Subcutaneous abdominal adipose tissue (tissue), 5 donors: Measurements from ENCODE around the gene HS6ST3.
"Not testable (repeated sequence)": the region's sequence is repeated elsewhere in the genome, so short reads cannot be mapped to it uniquely, and the experiment has no call there.

ENCODE experiments used
- H3K27ac ChIP-seq: one replicate; pipeline ENCODE4 v1.7.0; 2013; ENCODE audit warnings: low read depth, mild to moderate bottlenecking, inconsistent platforms, low read length, moderate library complexity
- H3K27me3 ChIP-seq, 5 donors: one replicate each; pipeline ENCODE4 v1.7.0; 2013; ENCODE audit warnings: low read length in 5 of 5, inconsistent platforms in 1 of 5; ENCODE audit not compliant: control insufficient read depth in 5 of 5, insufficient read depth in 4 of 5
- H3K36me3 ChIP-seq, 5 donors: one replicate each; pipeline ENCODE4 v1.7.0; 2013; ENCODE audit warnings: low read length in 5 of 5; ENCODE audit not compliant: control insufficient read depth in 5 of 5, insufficient read depth in 5 of 5
- H3K4me1 ChIP-seq, 5 donors: one replicate each; pipeline ENCODE4 v1.7.0; 2013; ENCODE audit warnings: low read length in 5 of 5, mild to moderate bottlenecking in 3 of 5, moderate library complexity in 1 of 5; ENCODE audit not compliant: control insufficient read depth in 5 of 5, insufficient read depth in 5 of 5
- H3K4me3 ChIP-seq, 5 donors: one replicate each; pipeline ENCODE4 v1.7.0; 2013; ENCODE audit warnings: low read length in 5 of 5, low read depth in 1 of 5
- H3K9ac ChIP-seq, 5 donors: one replicate each; pipeline ENCODE4 v1.7.0; 2013; ENCODE audit warnings: low read length in 5 of 5, mild to moderate bottlenecking in 4 of 5, moderate library complexity in 3 of 5
- H3K9me3 ChIP-seq, 5 donors: one replicate each; pipeline ENCODE4 v1.7.0; 2013; ENCODE audit warnings: low read length in 5 of 5; ENCODE audit not compliant: control insufficient read depth in 5 of 5
- donor health status: healthy.
- donor health status: healthy.
- donor health status: healthy.
- donor health status: healthy.
- donor health status: healthy.

Gene HS6ST3

DNA sequence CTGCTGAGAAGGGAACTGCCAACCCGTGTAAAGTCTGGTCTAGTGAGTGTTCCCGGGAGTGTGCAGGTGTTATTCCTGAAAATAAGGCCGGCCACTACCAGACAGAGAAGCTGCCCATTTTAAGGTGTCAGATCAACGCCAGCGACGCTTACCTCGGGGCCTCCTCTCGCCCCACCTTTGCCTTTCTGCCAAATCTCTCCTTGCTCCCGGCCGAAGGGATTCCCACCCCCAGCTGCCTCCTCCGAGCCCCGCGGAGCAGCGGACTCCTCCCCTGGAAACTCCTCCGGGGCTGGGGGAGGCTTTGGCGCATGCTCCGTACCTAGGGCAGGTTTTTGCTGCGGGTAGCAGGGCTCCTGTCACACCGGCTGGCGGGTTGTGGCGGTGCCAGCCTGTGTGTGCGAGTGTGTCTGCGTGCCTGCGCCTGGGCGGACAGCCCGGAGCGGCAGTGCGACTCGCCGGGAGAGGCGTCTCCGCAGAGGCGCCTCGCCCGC lies at the start of gene HS6ST3:
TSS of gene HS6ST3 (plus strand) at position 359 of the 491 bp plus-strand sequence.
- Histone ChIP-seq H3K9ac (no peak within 1 kb of the TSS), H3K27me3 (peaks cover 24 to 47% (median 36%) of the 10 kb centered on the region in 5 donors), H3K27ac (no peak within 1 kb of the TSS), H3K4me3 (peak within 1 kb of the TSS in 4 of 5 donors; percentile 52 to 77 (median 60)), H3K9me3 (no peaks in the 10 kb centered on the region), H3K36me3 (no peaks in the 10 kb centered on the region), H3K4me1 (peaks cover 1 to 19% (median 16%) of the 10 kb centered on the region in 5 donors)

DNA sequence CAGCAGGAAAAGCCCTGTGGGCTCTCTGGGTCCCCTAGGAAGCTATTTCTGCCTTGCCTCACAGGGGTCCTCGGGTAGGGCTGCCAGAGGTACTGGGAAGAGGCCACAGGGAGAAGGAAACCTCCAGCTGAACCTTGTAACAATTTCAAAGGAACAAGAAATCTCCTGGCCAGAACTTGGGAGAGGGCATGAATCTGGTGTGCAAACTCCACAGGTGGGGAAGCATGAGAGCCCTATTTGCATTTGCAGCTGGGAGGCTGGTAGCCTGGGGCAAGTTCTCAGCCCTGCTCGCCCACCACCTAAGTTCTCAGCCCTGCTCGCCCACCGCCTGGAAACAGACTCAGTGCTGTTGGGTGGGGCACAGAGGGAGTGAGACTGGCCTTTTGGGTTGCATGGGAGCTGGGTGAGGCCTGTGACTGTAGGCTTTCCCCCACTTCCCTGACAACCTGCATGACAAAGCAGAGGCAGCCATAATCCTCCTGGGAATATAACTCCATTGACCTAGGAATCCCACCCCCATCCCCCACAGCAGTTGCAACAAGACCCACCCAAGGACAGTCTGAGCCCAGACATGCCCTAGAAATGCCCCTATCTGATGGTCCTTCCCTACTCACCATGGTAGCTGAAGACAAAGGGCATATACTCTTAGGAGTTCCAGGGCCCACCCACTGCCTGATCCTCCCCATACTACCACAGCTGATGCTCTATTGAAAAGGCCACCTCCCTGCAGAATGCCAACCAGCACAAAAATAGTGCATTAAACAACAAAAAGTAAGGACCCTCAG lies 48.4 kb upstream of the HS6ST3 start:
- Histone ChIP-seq H3K27me3 (no peaks in the 10 kb centered on the region), H3K27ac (no peak overlapping the region), H3K9ac (peak overlapping the region in 1 of 5 donors; percentile 38), H3K4me3 (no peak overlapping the region), H3K4me1 (peaks cover 0 to 6% (median 0%) of the 10 kb centered on the region in 5 donors), H3K36me3 (peaks cover 0 to 4% (median 0%) of the 10 kb centered on the region in 5 donors), H3K9me3 (peaks cover 0 to 3% (median 0%) of the 10 kb centered on the region in 5 donors)

DNA sequence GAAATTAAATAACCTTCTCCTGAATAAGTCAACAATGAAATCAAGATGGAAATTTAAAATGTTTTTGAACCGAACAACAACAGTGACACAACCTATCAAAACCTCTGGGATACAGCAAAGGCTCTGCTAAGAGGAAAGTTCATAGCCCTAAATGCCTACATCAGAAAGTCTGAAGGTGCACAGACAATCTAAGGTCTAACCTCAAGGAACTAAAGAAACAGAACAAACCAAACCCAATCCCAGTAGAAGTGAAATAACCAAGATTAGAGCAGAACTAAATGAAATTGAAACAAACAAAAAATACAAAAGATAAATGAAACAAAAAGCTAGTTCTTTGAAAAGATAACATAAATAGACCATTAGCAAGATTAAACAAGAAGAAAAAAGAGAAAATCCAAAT lies 45.7 kb upstream of the HS6ST3 start:
- no peaks in the 10 kb centered on the region for H3K27me3 ChIP-seq

DNA sequence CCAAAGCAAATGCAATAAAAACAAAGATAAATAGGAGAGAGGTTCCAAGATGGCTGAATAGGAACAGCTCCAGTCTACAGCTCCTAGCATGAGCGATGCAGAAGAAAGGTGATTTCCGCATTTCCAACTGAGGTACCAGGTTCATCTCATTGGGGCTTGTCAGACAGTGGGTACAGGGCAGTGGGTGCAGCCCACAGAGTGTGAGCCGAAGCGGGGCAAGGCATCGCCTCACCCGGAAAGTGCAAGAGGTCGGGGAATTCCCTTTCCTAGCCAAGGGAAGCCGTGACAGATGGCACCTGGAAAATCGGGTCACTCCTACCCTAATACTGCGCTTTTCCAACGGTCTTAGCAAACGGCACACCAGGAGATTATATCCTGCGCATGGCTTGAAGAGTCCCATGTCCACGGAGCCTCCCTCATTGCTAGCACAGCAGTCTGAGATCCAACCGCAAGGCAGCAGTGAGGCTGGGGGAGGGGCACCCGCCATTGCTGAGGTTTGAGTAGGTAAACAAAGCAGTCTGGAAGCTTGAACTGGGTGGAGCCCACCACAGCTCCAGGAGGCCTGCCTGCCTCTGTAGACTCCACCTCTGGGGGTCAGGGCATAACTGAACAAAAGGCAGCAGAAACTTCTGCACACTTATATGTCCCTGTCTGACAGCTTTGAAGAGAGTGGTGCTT lies 43.3 kb upstream of the HS6ST3 start:
- H3K27ac ChIP-seq, H3K27me3 ChIP-seq, H3K36me3 ChIP-seq, H3K4me1 ChIP-seq, H3K4me3 ChIP-seq, H3K9me3 ChIP-seq, H3K9ac ChIP-seq: not testable (repeated sequence)

More for the DNA sequence above, 45.7 kb upstream of the HS6ST3 start:
- peaks cover 0 to 4% (median 0%) of the 10 kb centered on the region in 5 donors for H3K36me3 ChIP-seq
- peaks cover 0 to 6% (median 0%) of the 10 kb centered on the region in 5 donors for H3K4me1 ChIP-seq
- H3K9me3 ChIP-seq, result peaks cover 0 to 5% (median 0%) of the 10 kb centered on the region in 5 donors
- no peak overlapping the region for H3K27ac ChIP-seq
- no peak overlapping the region for H3K9ac ChIP-seq
- H3K4me3 ChIP-seq, result no peak overlapping the region

DNA sequence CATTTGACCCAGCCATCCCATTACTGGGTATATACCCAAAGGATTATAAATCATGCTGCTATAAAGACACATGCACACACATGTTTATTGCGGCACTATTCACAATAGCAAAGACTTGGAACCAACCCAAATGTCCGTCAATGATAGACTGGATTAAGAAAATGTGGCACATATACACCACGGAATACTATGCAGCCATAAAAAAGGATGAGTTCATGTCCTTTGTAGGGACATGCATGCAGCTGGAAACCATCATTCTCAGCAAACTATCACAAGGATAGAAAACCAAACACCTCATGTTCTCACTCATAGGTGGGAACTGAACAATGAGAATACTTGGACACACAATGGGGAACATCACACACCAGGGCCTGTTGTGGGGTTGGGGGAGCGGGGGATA lies 39.0 kb upstream of the HS6ST3 start:
- H3K36me3 ChIP-seq, H3K9me3 ChIP-seq, H3K27ac ChIP-seq, H3K9ac ChIP-seq, H3K27me3 ChIP-seq, H3K4me3 ChIP-seq: not testable (repeated sequence)
- peaks cover 0 to 17% (median 10%) of the 10 kb centered on the region in 5 donors for H3K4me1 ChIP-seq

DNA sequence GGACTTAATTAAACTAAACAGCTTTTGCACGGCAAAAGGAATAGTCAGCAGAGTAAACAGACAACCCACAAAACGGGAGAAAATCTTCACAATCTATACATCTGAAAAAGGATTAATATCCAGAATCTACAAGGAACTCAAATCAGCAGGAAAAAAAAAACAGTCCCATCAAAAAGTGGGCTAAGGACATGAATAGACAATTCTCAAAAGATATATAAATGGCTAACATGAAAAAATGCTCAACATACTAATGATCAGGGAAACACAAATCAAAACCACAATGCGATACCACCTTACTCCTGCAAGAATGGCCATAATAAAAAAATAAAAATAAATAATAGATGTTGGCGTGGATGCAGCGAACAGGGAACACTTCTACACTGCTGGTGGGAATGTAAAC lies 38.4 kb upstream of the HS6ST3 start:
- H3K36me3 ChIP-seq, H3K9me3 ChIP-seq, H3K27me3 ChIP-seq, H3K4me3 ChIP-seq, H3K9ac ChIP-seq, H3K27ac ChIP-seq: not testable (repeated sequence)
- peaks cover 0 to 17% (median 10%) of the 10 kb centered on the region in 5 donors for H3K4me1 ChIP-seq

DNA sequence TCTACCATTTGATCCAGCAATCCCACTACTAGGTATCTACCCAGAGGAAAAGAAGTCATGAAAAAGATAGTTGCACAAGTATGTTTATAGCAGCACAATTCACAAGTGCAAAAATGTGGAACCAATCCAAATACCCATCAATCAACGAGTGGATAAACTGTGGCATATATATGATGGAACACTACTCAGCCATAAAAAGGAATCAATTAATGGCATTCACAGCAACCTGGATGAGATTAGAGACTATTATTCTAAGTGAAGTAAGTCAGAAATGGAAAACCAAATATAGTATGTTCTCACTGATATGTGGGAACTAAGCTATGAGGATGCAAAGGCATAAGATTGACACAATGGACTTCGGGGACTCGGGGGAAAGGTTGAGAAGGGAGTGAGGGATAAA lies 38.0 kb upstream of the HS6ST3 start:
- Histone ChIP-seq H3K4me1 (peaks cover 0 to 17% (median 10%) of the 10 kb centered on the region in 5 donors), H3K4me3 (peak overlapping the region in 2 of 5 donors; percentile 76 to 98)
- H3K27me3 ChIP-seq, H3K9ac ChIP-seq, H3K27ac ChIP-seq, H3K9me3 ChIP-seq, H3K36me3 ChIP-seq: not testable (repeated sequence)

DNA sequence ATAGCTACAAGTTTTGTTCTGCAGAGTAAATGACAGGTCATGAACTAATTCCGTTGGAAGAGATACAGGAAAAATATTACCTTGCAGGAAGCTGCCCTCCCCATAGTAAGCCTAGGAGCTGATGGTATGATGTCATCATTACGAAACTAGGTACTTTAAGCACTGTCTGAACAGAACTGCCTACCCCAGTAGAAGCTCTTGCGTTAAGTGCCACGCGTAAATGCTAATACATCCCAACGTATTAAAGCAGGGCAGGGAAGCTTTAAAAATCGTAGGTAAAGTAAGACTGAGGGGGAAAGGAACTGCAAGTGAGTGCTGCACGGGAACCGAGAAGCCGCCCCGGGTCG lies 37.3 kb upstream of the HS6ST3 start:
- peak overlapping the region in 4 of 5 donors; percentile 77 to 92 (median 88) for H3K9ac ChIP-seq

DNA sequence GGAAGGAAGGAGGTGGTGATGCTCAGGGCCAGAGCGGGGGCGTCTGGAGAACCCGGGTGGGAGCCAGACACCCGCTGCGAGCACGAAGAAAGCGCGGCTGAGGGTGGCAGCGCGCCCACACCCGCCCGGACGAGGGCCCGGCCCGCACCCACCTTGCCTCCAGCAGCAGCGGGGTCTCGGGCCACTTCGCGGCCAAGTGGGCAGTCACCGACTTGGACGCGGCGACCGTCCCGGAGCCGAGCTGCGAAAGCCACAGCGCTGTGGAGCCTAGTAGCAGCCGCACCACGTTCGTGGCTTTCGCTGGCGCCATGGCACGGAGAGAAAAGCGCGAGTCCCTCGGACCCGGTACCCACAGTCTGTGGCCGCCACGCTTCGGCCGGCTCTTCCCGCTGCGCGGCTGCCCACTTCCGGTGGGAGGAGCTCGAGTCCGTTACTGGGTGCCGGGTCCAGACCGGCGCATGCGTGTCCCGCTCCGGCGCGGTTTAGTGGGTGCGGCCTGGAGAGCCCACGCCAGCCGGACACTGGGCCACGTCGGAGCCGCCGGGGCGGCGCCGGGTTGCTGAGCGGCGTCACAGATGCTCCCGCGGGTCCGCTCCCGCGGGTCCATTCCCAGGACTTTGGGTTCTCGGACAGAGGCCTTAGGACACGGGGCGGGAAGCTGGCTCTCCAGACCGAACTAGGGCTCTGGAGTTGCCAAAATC lies 36.8 kb upstream of the HS6ST3 start, which contains the start of gene UGGT2:
TSS of gene UGGT2 (minus strand) at position 399 of the 701 bp plus-strand sequence. CDS start at position 310, 89 bp downstream.
- Histone ChIP-seq H3K9me3 (no peaks in the 10 kb centered on the region), H3K27me3 (no peaks in the 10 kb centered on the region)

More for the DNA sequence above, 37.3 kb upstream of the HS6ST3 start:
- no peaks in the 10 kb centered on the region for H3K9me3 ChIP-seq
- no peaks in the 10 kb centered on the region for H3K36me3 ChIP-seq
- H3K27me3 ChIP-seq, result no peaks in the 10 kb centered on the region
- peaks cover 0 to 17% (median 10%) of the 10 kb centered on the region in 5 donors for H3K4me1 ChIP-seq
- peak overlapping the region; percentile 65 for H3K27ac ChIP-seq
- peak overlapping the region; percentile 76 to 99 (median 95) for H3K4me3 ChIP-seq

More for the DNA sequence above, 36.8 kb upstream of the HS6ST3 start, which contains the start of gene UGGT2:
- H3K27ac ChIP-seq, result peak within 1 kb of the TSS; percentile 70
- peaks cover 0 to 17% (median 10%) of the 10 kb centered on the region in 5 donors for H3K4me1 ChIP-seq
- peak within 1 kb of the TSS; percentile 76 to 99 (median 95) for H3K4me3 ChIP-seq
- H3K9ac ChIP-seq, result peak within 1 kb of the TSS in 4 of 5 donors; percentile 77 to 92 (median 88)
- no peaks in the 10 kb centered on the region for H3K36me3 ChIP-seq
